DND-41 (cell line): ENCODE measurements around the gene CDH23.

ENCODE experiments used
- CTCF ChIP-seq: IDR thresholded peaks from 2 replicates; pipeline ENCODE4 v1.5.1; 2012; ENCODE audit warnings: borderline replicate concordance, low read length, moderate library complexity, mild to moderate bottlenecking; ENCODE audit not compliant: poor library complexity, severe bottlenecking; ENCODE audit errors: extremely low read depth
- EZH2 ChIP-seq: IDR thresholded peaks from 3 replicates; pipeline ENCODE4 v1.6.1; 2012; ENCODE audit warnings: borderline replicate concordance, low read depth, mild to moderate bottlenecking, moderate library complexity, low read length, inconsistent platforms; ENCODE audit not compliant: severe bottlenecking

- TF ChIP-seq CTCF (no peak), EZH2 (no peak)
These were observed 116.2 kb downstream of the CDH23 start for GRCh38 chr10:71512761-71513539.
